RWPE2 (cell line): ENCODE results near the gene BCO2.

Experiments used
- ATAC-seq: fragments of 200-7000 bp; cut with Tn5 transposase; 3 replicates; pipeline ENCODE4 v1.9.1; 2021; ENCODE audit warnings: low read depth
- DNase-seq: peaks from one replicate; pipeline ENCODE4 v3.0.0-alpha.2; 2020; ENCODE audit warnings: low spot score
- H3K27ac ChIP-seq: fragments of 450-650 bp; 2 replicates; pipeline ENCODE4 v1.5.1; 2017; ENCODE audit warnings: mild to moderate bottlenecking; ENCODE audit not compliant: poor library complexity, severe bottlenecking
- H3K27me3 ChIP-seq: fragments of 250-450 bp; sonication (Bioruptor Pico); 2 replicates; pipeline ENCODE4 v1.5.1; 2021; ENCODE audit warnings: mild to moderate bottlenecking, moderate library complexity; ENCODE audit not compliant: insufficient read depth, poor library complexity, severe bottlenecking
- H3K36me3 ChIP-seq: fragments of 250-450 bp; sonication (Bioruptor Pico); 2 replicates; pipeline ENCODE4 v1.5.1; 2020; ENCODE audit warnings: low read depth, mild to moderate bottlenecking, moderate library complexity
- H3K4me1 ChIP-seq: fragments of 250-450 bp; sonication (Bioruptor Pico); 2 replicates; pipeline ENCODE4 v1.5.1; 2021; ENCODE audit warnings: mild to moderate bottlenecking, moderate library complexity; ENCODE audit not compliant: insufficient read depth, poor library complexity, severe bottlenecking
- H3K4me3 ChIP-seq: fragments of 250-450 bp; sonication (Bioruptor Pico); 2 replicates; pipeline ENCODE4 v1.5.1; 2021; ENCODE audit warnings: mild to moderate bottlenecking, moderate library complexity; ENCODE audit not compliant: severe bottlenecking
- H3K9me3 ChIP-seq: fragments of 250-450 bp; sonication (Bioruptor Pico); 2 replicates; pipeline ENCODE4 v1.5.1; 2021; ENCODE audit warnings: mild to moderate bottlenecking, moderate library complexity; ENCODE audit not compliant: severe bottlenecking
- TF ChIP-seq, protein P1 (sequence below): fragments of 450-650 bp; IDR thresholded peaks from one replicate; pipeline ENCODE4 v1.5.1; 2017; ENCODE audit warnings: mild to moderate bottlenecking, moderate library complexity; ENCODE audit not compliant: poor library complexity, severe bottlenecking

BCO2 gene

DNA sequence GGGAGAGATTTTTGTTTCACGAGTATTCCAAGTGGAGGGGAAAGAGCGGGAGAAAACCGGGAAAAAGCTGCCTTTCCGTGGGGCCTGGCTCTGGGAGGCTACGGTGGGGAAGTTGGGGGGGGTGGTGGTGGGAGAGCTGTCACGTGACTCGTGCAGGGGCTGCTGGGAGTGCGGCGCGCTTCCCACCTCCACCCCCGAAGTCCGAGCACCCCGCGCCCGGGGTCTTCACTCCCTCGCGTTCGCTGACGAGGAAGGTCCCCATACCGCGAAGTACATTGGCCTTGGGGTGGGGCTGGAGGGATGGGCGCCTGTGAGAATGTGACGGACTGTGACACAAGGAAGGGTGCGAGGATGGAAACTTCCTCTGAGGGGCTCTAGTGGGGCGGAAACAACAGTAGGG is 8.2 kb upstream of the BCO2 start, which contains the start of gene TEX12:
TEX12 (plus strand) TSS at position 228 of the 400 bp plus-strand sequence. CDS start 1,897 bp downstream, outside the sequence.
- H3K27me3 ChIP-seq: no peaks in the 10 kb centered on the region
- no peak for DNase-seq
- H3K36me3 ChIP-seq: peaks cover 4% of the 10 kb centered on the region; the same call in 1 of the 2 replicates
- no peak within 1 kb of the TSS for H3K4me3 ChIP-seq
- peak within 1 kb of the TSS; percentile 91 for H3K27ac ChIP-seq
- H3K4me1 ChIP-seq: peaks cover 32% of the 10 kb centered on the region
- H3K9me3 ChIP-seq: no peaks in the 10 kb centered on the region
- TF ChIP-seq, protein P1, sequence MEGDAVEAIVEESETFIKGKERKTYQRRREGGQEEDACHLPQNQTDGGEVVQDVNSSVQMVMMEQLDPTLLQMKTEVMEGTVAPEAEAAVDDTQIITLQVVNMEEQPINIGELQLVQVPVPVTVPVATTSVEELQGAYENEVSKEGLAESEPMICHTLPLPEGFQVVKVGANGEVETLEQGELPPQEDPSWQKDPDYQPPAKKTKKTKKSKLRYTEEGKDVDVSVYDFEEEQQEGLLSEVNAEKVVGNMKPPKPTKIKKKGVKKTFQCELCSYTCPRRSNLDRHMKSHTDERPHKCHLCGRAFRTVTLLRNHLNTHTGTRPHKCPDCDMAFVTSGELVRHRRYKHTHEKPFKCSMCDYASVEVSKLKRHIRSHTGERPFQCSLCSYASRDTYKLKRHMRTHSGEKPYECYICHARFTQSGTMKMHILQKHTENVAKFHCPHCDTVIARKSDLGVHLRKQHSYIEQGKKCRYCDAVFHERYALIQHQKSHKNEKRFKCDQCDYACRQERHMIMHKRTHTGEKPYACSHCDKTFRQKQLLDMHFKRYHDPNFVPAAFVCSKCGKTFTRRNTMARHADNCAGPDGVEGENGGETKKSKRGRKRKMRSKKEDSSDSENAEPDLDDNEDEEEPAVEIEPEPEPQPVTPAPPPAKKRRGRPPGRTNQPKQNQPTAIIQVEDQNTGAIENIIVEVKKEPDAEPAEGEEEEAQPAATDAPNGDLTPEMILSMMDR: no peak
- no peak for ATAC-seq

DNA sequence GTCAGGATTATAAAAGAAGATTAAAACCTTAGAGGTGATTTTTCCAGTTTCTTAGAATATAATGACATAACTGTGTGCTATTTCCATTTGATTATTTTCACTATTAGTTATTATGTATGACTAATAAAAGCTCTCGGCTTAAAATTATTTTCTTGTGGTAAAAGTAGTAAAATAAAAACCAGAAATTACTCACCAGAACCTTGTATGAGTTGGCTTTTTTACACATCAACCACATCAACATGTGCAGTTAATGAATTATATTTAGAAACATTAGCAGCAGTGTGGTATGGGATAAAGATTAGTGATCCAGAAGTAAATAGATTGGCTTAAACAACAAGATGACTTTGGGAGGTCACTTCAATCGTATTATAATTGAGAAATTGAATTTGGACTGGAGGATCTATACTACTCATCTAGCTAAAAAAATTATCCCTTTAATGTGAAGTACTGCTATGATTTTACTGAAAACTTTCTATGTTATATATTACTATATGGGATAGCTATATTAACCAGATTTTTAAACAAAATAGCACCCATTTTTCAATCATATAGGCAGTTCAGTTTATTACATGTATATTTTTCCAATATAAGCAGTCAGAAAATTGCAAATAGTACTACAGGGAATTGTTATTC is 2.8 kb upstream of the BCO2 start:
- H3K27ac ChIP-seq: peak overlapping the region; percentile 4
- peaks cover 26% of the 10 kb centered on the region for H3K4me1 ChIP-seq
- ATAC-seq (no peak; the same call in 2 of the 3 replicates), DNase-seq (no peak)
- H3K27me3 ChIP-seq: no peaks in the 10 kb centered on the region
- TF ChIP-seq, protein P1: no peak
- no peaks in the 10 kb centered on the region for H3K36me3 ChIP-seq
- no peaks in the 10 kb centered on the region for H3K9me3 ChIP-seq
- H3K4me3 ChIP-seq: no peak overlapping the region

- TF ChIP-seq, protein P1: no peak
- Histone ChIP-seq H3K4me3 (no peak overlapping the region), H3K9me3 (no peaks in the 10 kb centered on the region), H3K36me3 (no peaks in the 10 kb centered on the region), H3K27ac (peak overlapping the region; percentile 4), H3K4me1 (peaks cover 26% of the 10 kb centered on the region), H3K27me3 (no peaks in the 10 kb centered on the region)
- DNase-seq (no peak), ATAC-seq (no peak)
Measured at GRCh38 chr11:112173152-112173551, 2.2 kb upstream of the BCO2 start.

DNA sequence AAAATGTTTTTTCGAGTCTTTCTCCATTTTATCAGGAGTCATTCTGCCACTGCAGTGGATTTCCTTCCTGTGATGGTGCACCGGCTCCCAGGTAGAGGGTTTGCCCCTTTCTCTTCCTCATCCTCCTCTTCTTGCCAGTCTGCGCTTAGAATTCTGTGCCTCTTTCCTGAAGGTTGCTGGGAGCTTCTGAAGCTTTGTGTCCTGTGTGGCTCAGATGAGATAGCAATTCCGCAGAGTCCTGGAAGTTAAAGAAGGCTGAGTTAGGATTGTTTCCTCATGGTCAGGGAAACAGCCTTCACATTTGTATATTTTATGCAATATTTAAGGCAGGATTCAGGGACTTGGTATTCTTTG is 264 bp downstream of the BCO2 start:
- ATAC-seq (peak; percentile 44), DNase-seq (no peak)
- Histone ChIP-seq H3K9me3 (no peaks in the 10 kb centered on the region), H3K4me1 (peaks cover 26% of the 10 kb centered on the region), H3K4me3 (peak overlapping the region; percentile 23), H3K27me3 (no peaks in the 10 kb centered on the region), H3K36me3 (no peaks in the 10 kb centered on the region), H3K27ac (no peak overlapping the region)
- TF ChIP-seq, protein P1: no peak

GRCh38 chr11:112176077-112176476 is 765 bp downstream of the BCO2 start:
- no peak for ATAC-seq
- H3K4me1 ChIP-seq: peaks cover 26% of the 10 kb centered on the region
- no peaks in the 10 kb centered on the region for H3K36me3 ChIP-seq
- H3K27ac ChIP-seq: no peak overlapping the region
- TF ChIP-seq, protein P1: no peak
- DNase-seq: no peak
- no peaks in the 10 kb centered on the region for H3K27me3 ChIP-seq
- no peaks in the 10 kb centered on the region for H3K9me3 ChIP-seq
- peak overlapping the region; percentile 23 for H3K4me3 ChIP-seq
